Parathyroid adenoma (tissue), 2 donors: Measurements from ENCODE around the gene REC8.

Source experiments
- H2AFZ ChIP-seq: fragments of 300-600 bp; sonication (generic); one replicate; pipeline ENCODE4 v1.7.0; 2017; ENCODE audit warnings: antibody characterized with exemption, mild to moderate bottlenecking
- H3K27ac ChIP-seq: fragments of 300-600 bp; sonication (generic); one replicate; pipeline ENCODE4 v1.7.0; 2017
- H3K27me3 ChIP-seq: fragments of 300-600 bp; sonication (generic); one replicate; pipeline ENCODE4 v1.7.0; 2017; ENCODE audit warnings: low read length; ENCODE audit not compliant: control insufficient read depth, insufficient read depth
- H3K36me3 ChIP-seq: fragments of 300-600 bp; sonication (generic); one replicate; pipeline ENCODE4 v1.7.0; 2017; ENCODE audit warnings: low read length; ENCODE audit not compliant: control insufficient read depth, insufficient read depth
- H3K4me1 ChIP-seq: fragments of 300-600 bp; sonication (generic); one replicate; pipeline ENCODE4 v1.7.0; 2017; ENCODE audit warnings: control low read depth
- H3K4me2 ChIP-seq: fragments of 300-600 bp; sonication (generic); one replicate; pipeline ENCODE4 v1.7.0; 2017; ENCODE audit warnings: low read length
- H3K4me3 ChIP-seq: fragments of 300-600 bp; sonication (generic); one replicate; pipeline ENCODE4 v1.7.0; 2017; ENCODE audit warnings: low read depth, low read length
- H3K79me2 ChIP-seq: fragments of 300-600 bp; sonication (generic); one replicate; pipeline ENCODE4 v1.7.0; 2017; ENCODE audit warnings: control low read depth
- H3K9ac ChIP-seq: fragments of 300-600 bp; sonication (generic); one replicate; pipeline ENCODE4 v1.7.0; 2017; ENCODE audit warnings: mild to moderate bottlenecking
- H3K9me3 ChIP-seq: fragments of 300-600 bp; sonication (generic); one replicate; pipeline ENCODE4 v1.7.0; 2017; ENCODE audit warnings: low read length; ENCODE audit not compliant: control insufficient read depth
- CTCF ChIP-seq: fragments of 300-600 bp; sonication (generic); IDR thresholded peaks from one replicate; pipeline ENCODE4 v1.7.0; 2017; ENCODE audit warnings: antibody characterized with exemption, mild to moderate bottlenecking
- donor health status: primary hyperparathyroidism.

REC8 gene

GRCh38 chr14:24184104-24184970, 12.5 kb downstream of the REC8 start:
- Histone ChIP-seq H3K27me3 (no peaks in the 10 kb centered on the region), H3K36me3 (no peaks in the 10 kb centered on the region), H2AFZ (no peak overlapping the region), H3K4me1 (peaks cover 11% of the 10 kb centered on the region), H3K79me2 (no peaks in the 10 kb centered on the region), H3K9ac (no peak overlapping the region), H3K27ac (no peak overlapping the region), H3K4me2 (no peak overlapping the region), H3K4me3 (no peak overlapping the region), H3K9me3 (no peaks in the 10 kb centered on the region)
- TF ChIP-seq CTCF = no peak

GRCh38 chr14:24185026-24185425, 13.1 kb downstream of the REC8 start:
- Histone ChIP-seq H3K27ac (no peak overlapping the region), H3K4me2 (no peak overlapping the region), H3K4me3 (no peak overlapping the region), H2AFZ (no peak overlapping the region), H3K4me1 (peaks cover 11% of the 10 kb centered on the region), H3K27me3 (no peaks in the 10 kb centered on the region), H3K79me2 (no peaks in the 10 kb centered on the region), H3K36me3 (no peaks in the 10 kb centered on the region), H3K9me3 (no peaks in the 10 kb centered on the region), H3K9ac (no peak overlapping the region)
- no peak for TF ChIP-seq CTCF

GRCh38 chr14:24185741-24186140, 13.9 kb downstream of the REC8 start:
- Histone ChIP-seq H2AFZ (no peak overlapping the region), H3K4me1 (peaks cover 11% of the 10 kb centered on the region), H3K36me3 (no peaks in the 10 kb centered on the region), H3K4me3 (no peak overlapping the region), H3K9me3 (no peaks in the 10 kb centered on the region), H3K9ac (no peak overlapping the region), H3K4me2 (no peak overlapping the region), H3K27ac (no peak overlapping the region), H3K27me3 (no peaks in the 10 kb centered on the region), H3K79me2 (no peaks in the 10 kb centered on the region)
- no peak for TF ChIP-seq CTCF

GRCh38 chr14:24186831-24187538, 15.1 kb downstream of the REC8 start:
- Histone ChIP-seq H3K4me1 (peaks cover 11% of the 10 kb centered on the region), H3K9ac (no peak overlapping the region), H3K4me2 (no peak overlapping the region), H3K27ac (no peak overlapping the region), H2AFZ (no peak overlapping the region), H3K79me2 (no peaks in the 10 kb centered on the region), H3K9me3 (no peaks in the 10 kb centered on the region), H3K27me3 (no peaks in the 10 kb centered on the region), H3K4me3 (no peak overlapping the region), H3K36me3 (no peaks in the 10 kb centered on the region)
- no peak for TF ChIP-seq CTCF
